HG03378 (cell line): ENCODE results near the gene TTLL13.

Experiments used
- ATAC-seq: cut with Tn5 transposase; IDR thresholded peaks from one replicate; pipeline ENCODE4 v1.9.1; 2021; ENCODE audit warnings: mild to moderate bottlenecking, moderate library complexity; ENCODE audit not compliant: unreplicated experiment

Gene TTLL13

GRCh38 chr15:90307661-90308060, 58.3 kb downstream of the TTLL13 start:
- ATAC-seq = no peak

DNA sequence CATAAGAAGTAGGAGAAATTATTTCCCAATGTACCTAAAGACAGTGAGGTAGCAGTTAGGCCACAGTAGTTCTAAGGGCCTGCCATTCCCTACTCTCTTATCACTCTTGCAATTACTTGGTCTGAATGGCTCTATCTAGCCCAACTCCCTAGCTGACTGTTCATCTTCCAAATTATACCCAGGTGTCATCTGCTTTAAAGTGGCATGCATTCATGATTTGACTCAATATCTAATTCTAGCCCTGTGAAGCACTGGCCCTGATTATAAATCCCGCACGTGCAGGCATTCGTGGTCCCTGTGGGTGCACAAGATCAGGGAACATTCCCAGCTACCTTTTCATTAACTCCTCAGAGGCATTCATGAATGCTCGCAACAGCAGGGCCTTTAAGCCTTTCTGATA, 59.7 kb downstream of the TTLL13 start:
- ATAC-seq = no peak
